ENCODE measurements around the gene NOX4. TPM values are rescaled to one million over a fixed set of nuclear protein-coding genes. Genes with fewer than 3 reads are reported as not detected.

The NOX4 gene
- total RNA-seq, 2 donors from 2014 or later: 0.62 to 1.6 TPM

DNA sequence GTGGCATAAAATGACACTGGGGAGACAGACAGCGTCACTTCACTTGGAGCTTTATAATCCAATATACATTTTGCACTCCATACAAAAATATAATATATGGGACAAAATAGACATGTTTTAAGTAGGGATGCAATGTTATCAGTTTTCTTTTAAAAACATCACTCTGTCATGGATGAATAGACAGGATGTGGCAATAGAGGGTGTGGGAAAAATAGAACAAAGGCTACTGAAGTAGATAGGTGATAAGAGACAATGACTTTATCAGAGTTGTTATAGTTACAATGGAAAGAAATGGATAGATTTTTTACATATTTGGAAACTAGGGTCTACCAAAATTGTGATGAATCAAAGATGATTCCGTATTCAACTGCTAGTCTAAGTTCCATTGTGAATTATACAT, 13.1 kb upstream of the NOX4 start:
- H3K27me3 ChIP-seq (replicated peaks; ENCODE audit: insufficient read depth): no peaks in the 10 kb centered on the region
- H3K27ac ChIP-seq: no peak overlapping the region
- WGBS: 94% methylated on average over 2 of the region's 2 CpGs
- no peak overlapping the region for H3K4me3 ChIP-seq
- H3K9me3 ChIP-seq: no peaks in the 10 kb centered on the region
- no peak for DNase-seq (ENCODE audit: low spot score)
- intact Hi-C loops (cut with DNase I): no loop called here
- H3K36me3 ChIP-seq: no peaks in the 10 kb centered on the region
- H3K4me1 ChIP-seq (replicated peaks): no peaks in the 10 kb centered on the region
- TF ChIP-seq, protein P1, sequence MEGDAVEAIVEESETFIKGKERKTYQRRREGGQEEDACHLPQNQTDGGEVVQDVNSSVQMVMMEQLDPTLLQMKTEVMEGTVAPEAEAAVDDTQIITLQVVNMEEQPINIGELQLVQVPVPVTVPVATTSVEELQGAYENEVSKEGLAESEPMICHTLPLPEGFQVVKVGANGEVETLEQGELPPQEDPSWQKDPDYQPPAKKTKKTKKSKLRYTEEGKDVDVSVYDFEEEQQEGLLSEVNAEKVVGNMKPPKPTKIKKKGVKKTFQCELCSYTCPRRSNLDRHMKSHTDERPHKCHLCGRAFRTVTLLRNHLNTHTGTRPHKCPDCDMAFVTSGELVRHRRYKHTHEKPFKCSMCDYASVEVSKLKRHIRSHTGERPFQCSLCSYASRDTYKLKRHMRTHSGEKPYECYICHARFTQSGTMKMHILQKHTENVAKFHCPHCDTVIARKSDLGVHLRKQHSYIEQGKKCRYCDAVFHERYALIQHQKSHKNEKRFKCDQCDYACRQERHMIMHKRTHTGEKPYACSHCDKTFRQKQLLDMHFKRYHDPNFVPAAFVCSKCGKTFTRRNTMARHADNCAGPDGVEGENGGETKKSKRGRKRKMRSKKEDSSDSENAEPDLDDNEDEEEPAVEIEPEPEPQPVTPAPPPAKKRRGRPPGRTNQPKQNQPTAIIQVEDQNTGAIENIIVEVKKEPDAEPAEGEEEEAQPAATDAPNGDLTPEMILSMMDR (IDR thresholded peaks at IDR 0.05): no peak
- TF ChIP-seq POLR2AphosphoS5 (IDR thresholded peaks at IDR 0.05) (no peak), POLR2A (IDR thresholded peaks at IDR 0.05) (no peak)

DNA sequence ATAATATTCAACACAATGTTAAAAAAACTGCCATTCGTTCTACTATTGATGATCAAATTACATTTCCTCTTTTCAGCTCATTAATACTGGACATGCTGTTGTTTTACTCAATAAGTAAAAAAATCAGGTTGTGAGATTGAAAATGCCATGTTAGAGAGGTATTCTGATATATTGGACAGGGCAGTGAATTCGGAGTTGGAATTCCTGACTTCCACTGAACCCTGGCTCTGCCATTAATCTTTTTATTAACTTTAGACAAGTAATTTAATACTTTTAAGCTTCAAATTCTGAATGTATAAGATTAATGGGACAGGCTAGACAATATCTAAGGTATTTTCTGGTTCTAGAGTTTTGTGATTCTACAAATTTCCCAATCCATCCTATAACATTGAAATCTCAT, 12.2 kb upstream of the NOX4 start:
- Histone ChIP-seq H3K27me3 (replicated peaks; ENCODE audit: insufficient read depth) (no peaks in the 10 kb centered on the region), H3K4me1 (replicated peaks) (no peaks in the 10 kb centered on the region), H3K36me3 (no peaks in the 10 kb centered on the region), H3K4me3 (no peak overlapping the region), H3K27ac (no peak overlapping the region), H3K9me3 (no peaks in the 10 kb centered on the region)
- intact Hi-C loops (cut with DNase I): no loop called here
- no peak for DNase-seq (ENCODE audit: low spot score)
- 85% methylated on average over 2 of the region's 2 CpGs for WGBS
- TF ChIP-seq POLR2A (IDR thresholded peaks at IDR 0.05) (no peak), POLR2AphosphoS5 (IDR thresholded peaks at IDR 0.05) (no peak)

DNA sequence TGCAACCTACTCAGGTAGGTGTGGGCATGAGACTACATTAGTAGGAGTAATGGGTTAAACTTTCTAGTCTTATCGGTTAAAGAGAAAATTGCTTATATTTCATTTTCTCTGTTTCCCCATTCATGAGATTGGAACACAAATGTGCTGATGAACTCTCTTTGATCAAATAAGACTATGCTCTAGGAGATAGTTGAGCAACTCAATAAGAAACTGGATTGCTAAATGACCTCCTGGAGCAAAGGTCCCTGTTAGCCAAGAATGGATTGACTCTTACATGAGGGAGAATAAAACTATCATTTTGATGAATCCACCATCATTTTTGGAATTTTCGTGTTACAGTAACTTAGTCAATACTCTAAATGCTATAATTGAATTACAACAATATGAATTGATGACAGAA, 11.1 kb upstream of the NOX4 start:
- no peaks in the 10 kb centered on the region for H3K9me3 ChIP-seq
- H3K4me3 ChIP-seq: no peak overlapping the region
- no peaks in the 10 kb centered on the region for H3K27me3 ChIP-seq (replicated peaks; ENCODE audit: insufficient read depth)
- no peak for DNase-seq (ENCODE audit: low spot score)
- intact Hi-C loops (cut with DNase I): no loop called here
- WGBS: 96% methylated on average over 2 of the region's 2 CpGs
- no peaks in the 10 kb centered on the region for H3K36me3 ChIP-seq
- TF ChIP-seq POLR2AphosphoS5 (IDR thresholded peaks at IDR 0.05) (no peak), POLR2A (IDR thresholded peaks at IDR 0.05) (no peak)
- TF ChIP-seq, protein P1 (IDR thresholded peaks at IDR 0.05): no peak
- no peak overlapping the region for H3K27ac ChIP-seq
- H3K4me1 ChIP-seq (replicated peaks): no peaks in the 10 kb centered on the region

DNA sequence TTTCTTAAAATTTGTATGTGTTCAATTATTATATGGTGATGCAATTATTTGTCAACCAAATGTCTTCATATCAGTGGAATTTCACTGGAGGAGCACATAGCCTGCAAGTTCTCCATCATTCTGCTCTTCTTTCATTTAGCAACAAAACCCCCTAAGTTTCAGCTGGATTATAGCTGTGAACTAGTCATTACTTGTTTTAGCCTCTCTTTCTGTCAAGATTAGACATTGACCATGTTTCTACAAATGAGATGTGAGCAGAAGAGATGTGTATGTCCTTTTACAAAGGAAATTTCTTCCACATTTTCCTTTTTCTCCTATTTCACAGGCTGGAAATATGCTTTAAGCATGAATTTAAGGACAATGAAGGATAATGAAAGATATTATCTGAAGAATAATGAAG, 9.2 kb upstream of the NOX4 start:
- TF ChIP-seq POLR2A (IDR thresholded peaks at IDR 0.05) (no peak), POLR2AphosphoS5 (IDR thresholded peaks at IDR 0.05) (no peak)
- no peak overlapping the region for H3K4me3 ChIP-seq
- intact Hi-C loops (cut with DNase I): no loop called here
- no peaks in the 10 kb centered on the region for H3K36me3 ChIP-seq
- H3K27ac ChIP-seq: no peak overlapping the region
- no peak for DNase-seq (ENCODE audit: low spot score)
- no peaks in the 10 kb centered on the region for H3K4me1 ChIP-seq (replicated peaks)
- H3K9me3 ChIP-seq: no peaks in the 10 kb centered on the region
- no peaks in the 10 kb centered on the region for H3K27me3 ChIP-seq (replicated peaks; ENCODE audit: insufficient read depth)

DNA sequence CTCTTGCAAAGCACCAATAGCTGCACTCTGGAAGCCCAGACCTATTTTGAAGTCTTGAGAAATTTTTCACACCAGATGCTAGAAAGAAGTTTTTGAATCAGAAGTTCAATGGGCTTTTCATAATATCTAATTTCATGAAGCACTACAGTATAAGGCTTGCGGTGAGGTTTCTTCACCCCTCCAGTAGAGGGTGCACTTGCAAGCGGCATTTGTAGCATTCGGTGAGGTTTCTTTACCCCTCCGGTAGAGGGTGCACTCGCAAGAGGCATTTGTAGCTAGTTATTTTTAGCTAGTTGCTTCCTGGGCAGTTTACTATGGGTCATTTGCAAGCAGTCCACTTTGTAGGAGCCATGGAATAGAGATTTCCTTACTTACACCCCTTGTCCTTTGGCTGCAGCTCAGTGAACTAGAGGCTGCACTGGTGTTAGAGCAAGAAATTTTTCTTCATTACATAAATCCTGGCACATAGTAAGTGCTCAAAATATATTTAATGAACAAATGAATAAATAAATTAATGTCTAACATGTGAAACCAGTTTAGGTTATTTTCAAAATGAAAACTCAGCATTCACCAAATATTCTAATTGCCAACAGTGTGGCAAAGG, 7.8 kb upstream of the NOX4 start:
- Histone ChIP-seq H3K27ac (no peak overlapping the region), H3K27me3 (replicated peaks; ENCODE audit: insufficient read depth) (no peaks in the 10 kb centered on the region), H3K9me3 (no peaks in the 10 kb centered on the region), H3K36me3 (no peaks in the 10 kb centered on the region), H3K4me1 (replicated peaks) (no peaks in the 10 kb centered on the region), H3K4me3 (no peak overlapping the region)
- intact Hi-C loops (cut with DNase I): no loop called here
- 90% methylated on average over 5 of the region's 5 CpGs for WGBS
- TF ChIP-seq POLR2AphosphoS5 (IDR thresholded peaks at IDR 0.05) (no peak), POLR2A (IDR thresholded peaks at IDR 0.05) (no peak)
- TF ChIP-seq, protein P1 (IDR thresholded peaks at IDR 0.05): no peak
- no peak for DNase-seq (ENCODE audit: low spot score)

DNA sequence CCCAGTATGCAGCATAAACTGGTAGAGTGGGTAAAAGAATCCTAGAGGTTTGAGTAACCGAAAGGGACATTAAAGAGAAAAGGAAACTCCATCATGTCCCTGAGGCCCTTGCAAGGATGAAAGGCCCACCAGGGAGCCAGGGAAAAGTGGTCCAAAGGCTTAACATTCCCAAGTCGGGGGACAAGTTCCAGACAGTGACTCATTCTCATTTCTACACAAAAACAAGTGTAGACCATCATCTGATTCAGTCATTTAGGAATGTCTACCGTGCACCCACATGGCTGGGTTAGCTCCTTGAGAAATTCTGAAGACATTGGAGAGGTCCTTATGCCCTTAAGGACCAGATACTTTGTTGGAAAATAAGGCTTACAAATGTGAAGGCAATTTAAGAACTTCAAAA, 4.8 kb upstream of the NOX4 start:
- no peaks in the 10 kb centered on the region for H3K4me1 ChIP-seq (replicated peaks)
- H3K4me3 ChIP-seq: no peak overlapping the region
- TF ChIP-seq POLR2A (IDR thresholded peaks at IDR 0.05): no peak
- no peak for TF ChIP-seq POLR2AphosphoS5 (IDR thresholded peaks at IDR 0.05)
- TF ChIP-seq, protein P1 (IDR thresholded peaks at IDR 0.05): no peak
- no peak for DNase-seq (ENCODE audit: low spot score)
- H3K27ac ChIP-seq: no peak overlapping the region
- no peaks in the 10 kb centered on the region for H3K36me3 ChIP-seq
- H3K9me3 ChIP-seq: no peaks in the 10 kb centered on the region
- 63% methylated on average over 3 of the region's 3 CpGs for WGBS
- intact Hi-C loops (cut with DNase I): no loop called here
- no peaks in the 10 kb centered on the region for H3K27me3 ChIP-seq (replicated peaks; ENCODE audit: insufficient read depth)
